HepG2 (cell line): Measurements from ENCODE around the gene TMEM127. TPM values are rescaled to one million over a fixed set of nuclear protein-coding genes. Genes with fewer than 3 reads are reported as not detected.

Experiments used
- DNMT1 ChIP-seq: sonication (generic); formaldehyde crosslinking; IDR thresholded peaks from 2 replicates; pipeline ENCODE4 v1.5.1; 2020; ENCODE audit warnings: mild to moderate bottlenecking, missing genetic modification reagents
- EEA1 ChIP-seq: sonication (generic); formaldehyde crosslinking; IDR thresholded peaks from 2 replicates; pipeline ENCODE4 v1.5.1; 2020; ENCODE audit warnings: mild to moderate bottlenecking, missing genetic modification reagents, borderline replicate concordance
- TCF12 ChIP-seq, 2 experiments: fragments of 450-650 bp in 1 of 2; sonication (generic) in 1 of 2; formaldehyde crosslinking in 1 of 2; IDR thresholded peaks; 2 replicates each; pipeline versions ENCODE4 v1.6.1 to v1.8.0; 2017 to 2022; ENCODE audit warnings: antibody characterized with exemption in 1 of 2, mild to moderate bottlenecking in 1 of 2, missing genetic modification reagents in 1 of 2, moderate library complexity in 1 of 2
- ZFP41 ChIP-seq: sonication (generic); formaldehyde crosslinking; IDR thresholded peaks from 2 replicates; pipeline ENCODE4 v1.4.0; 2020; ENCODE audit warnings: mild to moderate bottlenecking, missing genetic modification reagents, borderline replicate concordance
- ZNF326 ChIP-seq: sonication (generic); formaldehyde crosslinking; IDR thresholded peaks from 2 replicates; pipeline ENCODE4 v1.4.0; 2020; ENCODE audit warnings: missing genetic modification reagents, borderline replicate concordance
- ZNF329 ChIP-seq: sonication (generic); formaldehyde crosslinking; IDR thresholded peaks from 2 replicates; pipeline ENCODE4 v1.9.0; 2021; ENCODE audit warnings: low read depth, mild to moderate bottlenecking, missing genetic modification reagents
- ZNF546 ChIP-seq: sonication (generic); formaldehyde crosslinking; conservative IDR thresholded peaks from 2 replicates; pipeline ENCODE4 v1.8.1; 2023; ENCODE audit warnings: mild to moderate bottlenecking, missing genetic modification reagents
- ZNF607 ChIP-seq: sonication (generic); formaldehyde crosslinking; IDR thresholded peaks from 2 replicates; pipeline ENCODE4 v1.5.1; 2020; ENCODE audit warnings: missing genetic modification reagents, mild to moderate bottlenecking, borderline replicate concordance
- polyA plus RNA-seq, 8 experiments: library from polyadenylated mRNA; depleted of rRNA in 3 of 8; stranded (reverse) in 7 of 8; unstranded in 1 of 8; fragments of >200 nt; fragmentation: Illumina TruSeq in 4 of 8; extraction: Trizol in 4 of 8; gene quantifications; 2 replicates each; pipeline versions ENCODE4 v1.2.1 to v1.2.3, GENCODE V29; 2011 to 2016; ENCODE audit warnings: low read depth in 4 of 8, missing spikeins in 1 of 8, mixed read lengths in 1 of 8; ENCODE audit not compliant: insufficient read depth in 1 of 8
- total RNA-seq, 5 experiments: library from RNA; depleted of rRNA; stranded (reverse); fragments of >200 nt; fragmentation: Illumina TruSeq; extraction: Trizol; gene quantifications; 2 replicates each; pipeline ENCODE4 v1.2.3, GENCODE V29; 2016; ENCODE audit warnings: low read depth in 1 of 5
- TF ChIP-seq, protein P1 (sequence below): sonication (generic); formaldehyde crosslinking; IDR thresholded peaks from 2 replicates; pipeline ENCODE4 v1.8.1; 2023; ENCODE audit warnings: missing genetic modification reagents, mild to moderate bottlenecking, borderline replicate concordance
- TF ChIP-seq, protein P2 (sequence below): sonication (generic); formaldehyde crosslinking; IDR thresholded peaks from 2 replicates; pipeline ENCODE4 v1.8.0; 2022; ENCODE audit warnings: mild to moderate bottlenecking, missing genetic modification reagents
- TF ChIP-seq, protein P3 (sequence below): sonication (generic); formaldehyde crosslinking; IDR thresholded peaks from 2 replicates; pipeline ENCODE4 v1.4.0; 2020; ENCODE audit warnings: missing genetic modification reagents, borderline replicate concordance
- TF ChIP-seq, protein P4 (sequence below): sonication (generic); formaldehyde crosslinking; IDR thresholded peaks from 2 replicates; pipeline ENCODE4 v1.4.0; 2020; ENCODE audit warnings: mild to moderate bottlenecking, missing genetic modification reagents
- TF ChIP-seq, protein P5 (sequence below): sonication (generic); formaldehyde crosslinking; IDR thresholded peaks from 2 replicates; pipeline ENCODE4 v1.5.0; 2020; ENCODE audit warnings: mild to moderate bottlenecking, missing genetic modification reagents
- TF ChIP-seq, protein P6 (sequence below): sonication (generic); formaldehyde crosslinking; IDR thresholded peaks from 2 replicates; pipeline ENCODE4 v1.5.0; 2020; ENCODE audit warnings: missing genetic modification reagents
- TF ChIP-seq, protein P7 (sequence below): sonication (generic); formaldehyde crosslinking; IDR thresholded peaks from 2 replicates; pipeline ENCODE4 v1.4.0; 2020; ENCODE audit warnings: low read depth, mild to moderate bottlenecking, missing genetic modification reagents

Gene TMEM127
- total and polyA plus RNA-seq, 2 of the 13 experiments (the other 11 are each of a cell fraction or from before 2014, with no cell fraction given), result 21.5 to 33.9 TPM

DNA sequence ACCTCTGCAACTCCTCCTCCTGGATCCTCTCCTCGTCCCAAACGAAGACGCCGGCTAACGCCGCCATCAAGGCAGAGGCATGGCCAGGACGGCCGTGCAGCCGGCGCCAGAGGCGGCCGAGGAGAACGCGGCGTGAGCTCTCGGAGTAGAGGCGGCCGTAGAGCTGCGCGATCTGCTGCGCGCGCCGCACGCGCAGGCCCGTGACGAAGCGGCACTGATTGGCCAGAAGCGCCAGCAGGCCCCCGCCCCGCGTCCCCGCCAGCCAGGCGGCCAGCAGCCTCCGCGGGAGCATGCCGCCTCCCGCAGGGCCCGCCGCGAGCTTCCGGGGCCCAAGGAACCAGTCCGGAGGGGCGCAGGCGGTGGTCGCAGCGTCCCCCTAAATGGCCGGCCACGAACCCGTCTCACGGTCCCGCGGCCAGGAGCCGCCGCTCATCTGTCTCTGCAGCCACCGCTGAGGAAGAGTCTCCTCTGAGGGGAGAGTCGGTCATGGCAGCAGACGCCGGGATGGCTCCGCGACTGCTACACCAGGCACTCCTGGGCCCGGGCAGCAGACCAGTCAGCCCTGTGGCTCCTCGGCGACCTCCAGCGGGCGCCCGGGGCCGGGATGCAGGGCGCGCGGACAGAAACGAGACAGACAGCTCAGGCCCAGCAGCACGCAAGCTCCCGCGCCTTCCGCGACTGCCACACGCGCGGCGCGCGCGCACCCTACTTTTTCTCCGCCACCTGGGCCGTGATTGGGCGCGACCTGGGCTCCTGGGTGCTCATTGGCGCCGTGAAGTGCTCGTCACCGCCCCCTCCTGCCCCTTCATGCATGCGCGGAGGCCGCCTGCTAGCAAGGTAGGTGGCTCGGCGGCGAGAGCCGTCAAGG is 57.4 kb downstream of the TMEM127 start, which contains the start of gene STARD7 (continued):
- TF ChIP-seq TCF12 (IDR thresholded peaks at IDR 0.05), result no peak
- peak; percentile 90 for TF ChIP-seq TCF12 (CRISPR knock-in tag; IDR thresholded peaks at IDR 0.05)
- TF ChIP-seq, protein P1, sequence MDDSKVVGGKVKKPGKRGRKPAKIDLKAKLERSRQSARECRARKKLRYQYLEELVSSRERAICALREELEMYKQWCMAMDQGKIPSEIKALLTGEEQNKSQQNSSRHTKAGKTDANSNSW (CRISPR knock-in tag), result peak; percentile 94
- no peak for TF ChIP-seq ZNF326 (CRISPR knock-in tag)
- peak; percentile 66 for TF ChIP-seq ZNF546 (CRISPR knock-in tag)
- TF ChIP-seq, protein P2, sequence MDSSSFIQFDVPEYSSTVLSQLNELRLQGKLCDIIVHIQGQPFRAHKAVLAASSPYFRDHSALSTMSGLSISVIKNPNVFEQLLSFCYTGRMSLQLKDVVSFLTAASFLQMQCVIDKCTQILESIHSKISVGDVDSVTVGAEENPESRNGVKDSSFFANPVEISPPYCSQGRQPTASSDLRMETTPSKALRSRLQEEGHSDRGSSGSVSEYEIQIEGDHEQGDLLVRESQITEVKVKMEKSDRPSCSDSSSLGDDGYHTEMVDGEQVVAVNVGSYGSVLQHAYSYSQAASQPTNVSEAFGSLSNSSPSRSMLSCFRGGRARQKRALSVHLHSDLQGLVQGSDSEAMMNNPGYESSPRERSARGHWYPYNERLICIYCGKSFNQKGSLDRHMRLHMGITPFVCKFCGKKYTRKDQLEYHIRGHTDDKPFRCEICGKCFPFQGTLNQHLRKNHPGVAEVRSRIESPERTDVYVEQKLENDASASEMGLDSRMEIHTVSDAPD (CRISPR knock-in tag), result peak; percentile 62; the same call in 1 of the 2 replicates
- TF ChIP-seq DNMT1 (CRISPR knock-in tag), result no peak; the same call in 1 of the 2 replicates
- TF ChIP-seq ZFP41 (CRISPR knock-in tag), result peak; percentile 74; the same call in 1 of the 2 replicates
- TF ChIP-seq ZNF607, result peak; percentile 98; the same call in 1 of the 2 replicates
- TF ChIP-seq, protein P3, sequence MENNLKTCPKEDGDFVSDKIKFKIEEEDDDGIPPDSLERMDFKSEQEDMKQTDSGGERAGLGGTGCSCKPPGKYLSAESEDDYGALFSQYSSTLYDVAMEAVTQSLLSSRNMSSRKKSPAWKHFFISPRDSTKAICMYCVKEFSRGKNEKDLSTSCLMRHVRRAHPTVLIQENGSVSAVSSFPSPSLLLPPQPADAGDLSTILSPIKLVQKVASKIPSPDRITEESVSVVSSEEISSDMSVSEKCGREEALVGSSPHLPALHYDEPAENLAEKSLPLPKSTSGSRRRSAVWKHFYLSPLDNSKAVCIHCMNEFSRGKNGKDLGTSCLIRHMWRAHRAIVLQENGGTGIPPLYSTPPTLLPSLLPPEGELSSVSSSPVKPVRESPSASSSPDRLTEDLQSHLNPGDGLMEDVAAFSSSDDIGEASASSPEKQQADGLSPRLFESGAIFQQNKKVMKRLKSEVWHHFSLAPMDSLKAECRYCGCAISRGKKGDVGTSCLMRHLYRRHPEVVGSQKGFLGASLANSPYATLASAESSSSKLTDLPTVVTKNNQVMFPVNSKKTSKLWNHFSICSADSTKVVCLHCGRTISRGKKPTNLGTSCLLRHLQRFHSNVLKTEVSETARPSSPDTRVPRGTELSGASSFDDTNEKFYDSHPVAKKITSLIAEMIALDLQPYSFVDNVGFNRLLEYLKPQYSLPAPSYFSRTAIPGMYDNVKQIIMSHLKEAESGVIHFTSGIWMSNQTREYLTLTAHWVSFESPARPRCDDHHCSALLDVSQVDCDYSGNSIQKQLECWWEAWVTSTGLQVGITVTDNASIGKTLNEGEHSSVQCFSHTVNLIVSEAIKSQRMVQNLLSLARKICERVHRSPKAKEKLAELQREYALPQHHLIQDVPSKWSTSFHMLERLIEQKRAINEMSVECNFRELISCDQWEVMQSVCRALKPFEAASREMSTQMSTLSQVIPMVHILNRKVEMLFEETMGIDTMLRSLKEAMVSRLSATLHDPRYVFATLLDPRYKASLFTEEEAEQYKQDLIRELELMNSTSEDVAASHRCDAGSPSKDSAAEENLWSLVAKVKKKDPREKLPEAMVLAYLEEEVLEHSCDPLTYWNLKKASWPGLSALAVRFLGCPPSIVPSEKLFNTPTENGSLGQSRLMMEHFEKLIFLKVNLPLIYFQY, result no peak
- TF ChIP-seq, protein P4, sequence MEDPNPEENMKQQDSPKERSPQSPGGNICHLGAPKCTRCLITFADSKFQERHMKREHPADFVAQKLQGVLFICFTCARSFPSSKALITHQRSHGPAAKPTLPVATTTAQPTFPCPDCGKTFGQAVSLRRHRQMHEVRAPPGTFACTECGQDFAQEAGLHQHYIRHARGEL, result peak; percentile 92; the same call in 1 of the 2 replicates
- TF ChIP-seq, protein P5, sequence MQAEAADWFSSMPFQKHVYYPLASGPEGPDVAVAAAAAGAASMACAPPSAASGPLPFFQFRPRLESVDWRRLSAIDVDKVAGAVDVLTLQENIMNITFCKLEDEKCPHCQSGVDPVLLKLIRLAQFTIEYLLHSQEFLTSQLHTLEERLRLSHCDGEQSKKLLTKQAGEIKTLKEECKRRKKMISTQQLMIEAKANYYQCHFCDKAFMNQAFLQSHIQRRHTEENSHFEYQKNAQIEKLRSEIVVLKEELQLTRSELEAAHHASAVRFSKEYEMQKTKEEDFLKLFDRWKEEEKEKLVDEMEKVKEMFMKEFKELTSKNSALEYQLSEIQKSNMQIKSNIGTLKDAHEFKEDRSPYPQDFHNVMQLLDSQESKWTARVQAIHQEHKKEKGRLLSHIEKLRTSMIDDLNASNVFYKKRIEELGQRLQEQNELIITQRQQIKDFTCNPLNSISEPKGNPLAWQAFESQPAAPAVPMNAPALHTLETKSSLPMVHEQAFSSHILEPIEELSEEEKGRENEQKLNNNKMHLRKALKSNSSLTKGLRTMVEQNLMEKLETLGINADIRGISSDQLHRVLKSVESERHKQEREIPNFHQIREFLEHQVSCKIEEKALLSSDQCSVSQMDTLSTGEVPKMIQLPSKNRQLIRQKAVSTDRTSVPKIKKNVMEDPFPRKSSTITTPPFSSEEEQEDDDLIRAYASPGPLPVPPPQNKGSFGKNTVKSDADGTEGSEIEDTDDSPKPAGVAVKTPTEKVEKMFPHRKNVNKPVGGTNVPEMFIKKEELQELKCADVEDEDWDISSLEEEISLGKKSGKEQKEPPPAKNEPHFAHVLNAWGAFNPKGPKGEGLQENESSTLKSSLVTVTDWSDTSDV, result peak; percentile 63; the same call in 1 of the 2 replicates
- TF ChIP-seq ZNF329 (CRISPR knock-in tag), result no peak
- TF ChIP-seq EEA1 (CRISPR knock-in tag), result peak; percentile 90; the same call in 1 of the 2 replicates
- TF ChIP-seq, protein P6, sequence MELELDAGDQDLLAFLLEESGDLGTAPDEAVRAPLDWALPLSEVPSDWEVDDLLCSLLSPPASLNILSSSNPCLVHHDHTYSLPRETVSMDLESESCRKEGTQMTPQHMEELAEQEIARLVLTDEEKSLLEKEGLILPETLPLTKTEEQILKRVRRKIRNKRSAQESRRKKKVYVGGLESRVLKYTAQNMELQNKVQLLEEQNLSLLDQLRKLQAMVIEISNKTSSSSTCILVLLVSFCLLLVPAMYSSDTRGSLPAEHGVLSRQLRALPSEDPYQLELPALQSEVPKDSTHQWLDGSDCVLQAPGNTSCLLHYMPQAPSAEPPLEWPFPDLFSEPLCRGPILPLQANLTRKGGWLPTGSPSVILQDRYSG (CRISPR knock-in tag), result no peak
- TF ChIP-seq, protein P7, sequence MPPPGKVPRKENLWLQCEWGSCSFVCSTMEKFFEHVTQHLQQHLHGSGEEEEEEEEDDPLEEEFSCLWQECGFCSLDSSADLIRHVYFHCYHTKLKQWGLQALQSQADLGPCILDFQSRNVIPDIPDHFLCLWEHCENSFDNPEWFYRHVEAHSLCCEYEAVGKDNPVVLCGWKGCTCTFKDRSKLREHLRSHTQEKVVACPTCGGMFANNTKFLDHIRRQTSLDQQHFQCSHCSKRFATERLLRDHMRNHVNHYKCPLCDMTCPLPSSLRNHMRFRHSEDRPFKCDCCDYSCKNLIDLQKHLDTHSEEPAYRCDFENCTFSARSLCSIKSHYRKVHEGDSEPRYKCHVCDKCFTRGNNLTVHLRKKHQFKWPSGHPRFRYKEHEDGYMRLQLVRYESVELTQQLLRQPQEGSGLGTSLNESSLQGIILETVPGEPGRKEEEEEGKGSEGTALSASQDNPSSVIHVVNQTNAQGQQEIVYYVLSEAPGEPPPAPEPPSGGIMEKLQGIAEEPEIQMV (CRISPR knock-in tag), result peak; percentile 86
